Ishikawa (cell line): Measurements from ENCODE around the gene HPX.

Source experiments
- CEBPB ChIP-seq: IDR thresholded peaks from 2 replicates; pipeline ENCODE4 v1.6.1; 2012
- CREB1 ChIP-seq: IDR thresholded peaks from 2 replicates; pipeline ENCODE4 v1.6.1; 2012; ENCODE audit warnings: low read depth
- EGR1 ChIP-seq: IDR thresholded peaks from 2 replicates; pipeline ENCODE4 v1.6.1; 2012
- EP300 ChIP-seq: IDR thresholded peaks from 2 replicates; pipeline ENCODE4 v1.6.1; 2012; ENCODE audit warnings: borderline replicate concordance
- FOXM1 ChIP-seq: IDR thresholded peaks from 2 replicates; pipeline ENCODE4 v1.6.1; 2012; ENCODE audit warnings: low read depth, borderline replicate concordance
- MAX ChIP-seq: IDR thresholded peaks from 2 replicates; pipeline ENCODE4 v1.6.1; 2012
- NFIC ChIP-seq: IDR thresholded peaks from 2 replicates; pipeline ENCODE4 v1.6.1; 2012
- RAD21 ChIP-seq: IDR thresholded peaks from 2 replicates; pipeline ENCODE4 v1.6.1; 2012; ENCODE audit warnings: low read depth
- TAF1 ChIP-seq: IDR thresholded peaks from 2 replicates; pipeline ENCODE4 v1.6.1; 2012; ENCODE audit warnings: low read depth, mild to moderate bottlenecking
- TCF12 ChIP-seq: IDR thresholded peaks from 2 replicates; pipeline ENCODE4 v1.6.1; 2012; ENCODE audit warnings: low read depth
- TEAD4 ChIP-seq: IDR thresholded peaks from 2 replicates; pipeline ENCODE4 v1.6.1; 2012
- USF1 ChIP-seq: IDR thresholded peaks from 2 replicates; pipeline ENCODE4 v1.6.1; 2012
- YY1 ChIP-seq: IDR thresholded peaks from 2 replicates; pipeline ENCODE4 v1.6.1; 2012; ENCODE audit warnings: low read depth
- ZBTB7A ChIP-seq: IDR thresholded peaks from 2 replicates; pipeline ENCODE4 v1.6.1; 2012; ENCODE audit warnings: low read depth
- TF ChIP-seq, protein P1 (sequence below): IDR thresholded peaks from 2 replicates; pipeline ENCODE4 v1.6.1; 2012; ENCODE audit warnings: low read depth, mild to moderate bottlenecking

HPX gene

DNA sequence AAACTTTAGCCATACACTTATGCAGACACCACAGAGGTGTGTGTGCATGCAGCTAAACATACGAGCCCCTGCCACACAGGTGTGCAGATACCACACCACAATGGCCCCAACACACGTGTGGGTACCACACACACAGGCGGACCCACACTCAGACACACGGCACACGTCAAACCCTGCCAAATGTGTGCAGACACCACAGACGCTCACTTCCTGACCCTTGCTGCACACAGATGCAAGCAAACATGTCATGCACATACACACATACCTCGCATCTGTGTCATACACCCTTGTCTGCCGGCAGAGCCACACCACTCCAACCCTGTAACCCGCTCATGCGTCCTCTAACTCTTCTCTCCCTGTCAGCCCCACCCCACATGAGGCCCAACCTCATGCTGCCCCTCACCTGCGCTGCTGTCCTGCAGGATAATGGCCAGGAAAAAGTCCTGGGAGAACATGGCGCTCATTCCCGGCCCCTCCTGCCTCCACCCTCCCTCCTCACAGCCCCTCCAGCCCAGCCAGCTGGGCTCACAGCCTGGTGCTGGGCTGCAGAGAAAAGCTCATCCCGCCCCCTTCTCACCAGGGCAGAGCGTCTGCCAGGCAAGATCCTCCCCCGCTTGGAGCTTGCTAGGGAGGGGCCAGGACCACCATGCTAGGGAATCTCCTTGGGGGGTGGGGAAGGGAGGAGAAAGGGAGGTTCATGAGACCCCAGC lies 36.3 kb downstream of the HPX start:
- no peak for TF ChIP-seq FOXM1
- TF ChIP-seq ZBTB7A: no peak
- TF ChIP-seq CREB1: no peak
- no peak for TF ChIP-seq RAD21
- TF ChIP-seq TEAD4: no peak
- TF ChIP-seq YY1: no peak
- TF ChIP-seq USF1: no peak
- TF ChIP-seq TAF1: no peak
- no peak for TF ChIP-seq CEBPB

GRCh38 chr11:6403539-6403938 lies 37.2 kb downstream of the HPX start:
- TF ChIP-seq NFIC (no peak), TEAD4 (no peak), TCF12 (no peak), RAD21 (no peak), CREB1 (no peak), EP300 (no peak), YY1 (no peak), TAF1 (no peak), EGR1 (no peak), CEBPB (no peak), FOXM1 (no peak), MAX (no peak), USF1 (no peak), ZBTB7A (no peak)
- TF ChIP-seq, protein P1, sequence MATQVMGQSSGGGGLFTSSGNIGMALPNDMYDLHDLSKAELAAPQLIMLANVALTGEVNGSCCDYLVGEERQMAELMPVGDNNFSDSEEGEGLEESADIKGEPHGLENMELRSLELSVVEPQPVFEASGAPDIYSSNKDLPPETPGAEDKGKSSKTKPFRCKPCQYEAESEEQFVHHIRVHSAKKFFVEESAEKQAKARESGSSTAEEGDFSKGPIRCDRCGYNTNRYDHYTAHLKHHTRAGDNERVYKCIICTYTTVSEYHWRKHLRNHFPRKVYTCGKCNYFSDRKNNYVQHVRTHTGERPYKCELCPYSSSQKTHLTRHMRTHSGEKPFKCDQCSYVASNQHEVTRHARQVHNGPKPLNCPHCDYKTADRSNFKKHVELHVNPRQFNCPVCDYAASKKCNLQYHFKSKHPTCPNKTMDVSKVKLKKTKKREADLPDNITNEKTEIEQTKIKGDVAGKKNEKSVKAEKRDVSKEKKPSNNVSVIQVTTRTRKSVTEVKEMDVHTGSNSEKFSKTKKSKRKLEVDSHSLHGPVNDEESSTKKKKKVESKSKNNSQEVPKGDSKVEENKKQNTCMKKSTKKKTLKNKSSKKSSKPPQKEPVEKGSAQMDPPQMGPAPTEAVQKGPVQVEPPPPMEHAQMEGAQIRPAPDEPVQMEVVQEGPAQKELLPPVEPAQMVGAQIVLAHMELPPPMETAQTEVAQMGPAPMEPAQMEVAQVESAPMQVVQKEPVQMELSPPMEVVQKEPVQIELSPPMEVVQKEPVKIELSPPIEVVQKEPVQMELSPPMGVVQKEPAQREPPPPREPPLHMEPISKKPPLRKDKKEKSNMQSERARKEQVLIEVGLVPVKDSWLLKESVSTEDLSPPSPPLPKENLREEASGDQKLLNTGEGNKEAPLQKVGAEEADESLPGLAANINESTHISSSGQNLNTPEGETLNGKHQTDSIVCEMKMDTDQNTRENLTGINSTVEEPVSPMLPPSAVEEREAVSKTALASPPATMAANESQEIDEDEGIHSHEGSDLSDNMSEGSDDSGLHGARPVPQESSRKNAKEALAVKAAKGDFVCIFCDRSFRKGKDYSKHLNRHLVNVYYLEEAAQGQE: no peak

DNA sequence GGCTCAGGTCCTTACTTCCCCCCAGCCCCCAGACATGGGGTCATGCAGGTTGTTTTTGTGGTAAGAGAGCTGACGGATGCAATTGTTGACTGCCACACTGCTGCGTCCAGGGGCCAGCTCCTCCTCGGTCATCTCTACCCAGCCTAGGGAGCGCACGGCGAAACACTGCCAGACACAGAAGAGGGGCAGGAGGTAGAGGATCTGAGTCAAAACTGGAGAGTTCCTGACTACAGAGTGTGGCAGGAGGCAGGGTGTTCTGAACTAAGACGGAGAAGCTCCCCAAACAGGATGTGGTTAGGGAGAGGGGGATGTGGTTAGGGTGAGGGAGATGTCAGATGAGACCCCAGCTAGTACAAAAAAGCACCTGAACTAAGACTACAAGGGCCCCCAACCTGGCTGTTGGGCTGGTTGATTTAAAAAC lies 38.2 kb downstream of the HPX start:
- no peak for TF ChIP-seq YY1
- TF ChIP-seq TEAD4: no peak
- TF ChIP-seq, protein P1: no peak
- no peak for TF ChIP-seq TAF1
- no peak for TF ChIP-seq CEBPB
- no peak for TF ChIP-seq ZBTB7A
- no peak for TF ChIP-seq NFIC
- no peak for TF ChIP-seq USF1
- TF ChIP-seq TCF12: no peak
- TF ChIP-seq EGR1: no peak
- no peak for TF ChIP-seq RAD21

DNA sequence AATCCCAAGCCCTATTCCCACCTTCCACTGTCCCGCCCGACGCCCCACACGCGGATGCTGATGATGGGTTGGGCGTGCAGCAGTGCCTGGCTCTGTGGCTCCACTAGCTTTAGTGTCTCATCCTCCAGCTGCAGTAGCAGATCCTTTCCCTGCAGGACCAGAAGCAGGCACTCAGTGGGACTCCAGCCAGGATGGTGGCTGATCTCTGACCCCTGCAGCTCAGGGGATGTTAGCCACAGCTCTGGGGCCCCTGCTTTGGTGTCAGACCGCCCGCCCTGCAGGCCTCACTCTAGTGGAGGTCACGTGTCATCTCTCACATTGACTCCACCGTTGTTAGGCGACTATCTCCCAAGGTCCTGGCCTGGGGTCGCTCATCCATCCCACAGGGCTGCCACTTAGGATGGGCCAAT lies 38.7 kb downstream of the HPX start:
- no peak for TF ChIP-seq EGR1

DNA sequence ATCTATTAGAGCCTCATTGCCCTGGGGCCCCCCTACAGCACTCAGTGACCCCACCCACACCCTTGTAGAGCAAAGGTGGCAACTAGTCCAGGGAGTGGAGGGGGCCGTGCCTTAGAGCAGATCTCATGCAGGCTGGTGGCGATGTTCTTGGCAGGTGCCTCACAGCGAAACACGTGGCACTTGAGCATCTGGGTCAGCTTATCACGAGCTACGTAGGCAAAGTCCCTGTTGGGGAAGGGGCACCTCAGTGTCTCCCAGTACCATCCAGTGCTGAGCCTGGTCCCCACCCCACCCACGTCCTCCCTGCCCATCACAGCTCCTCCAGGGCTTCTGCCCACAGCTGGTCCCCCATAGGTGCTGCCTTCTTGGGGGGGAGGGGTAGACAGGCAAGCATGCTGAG lies 39.3 kb downstream of the HPX start:
- TF ChIP-seq, protein P1: no peak
